Endometrial microvascular endothelial cells (primary cell): Measurements from ENCODE around the gene MESP2. TPM values are rescaled to one million over a fixed set of nuclear protein-coding genes. Genes with fewer than 3 reads are reported as not detected.

Experiments
- in situ Hi-C: cut with HindIII; loops from 2 replicates; pipeline ENCODE4 v1.10.0; 2017; ENCODE audit warnings: low sequenced_read_pairs, low pct_unique_long_range_greater_than_20kb; ENCODE audit errors: inconsistent ontology term
- total RNA-seq: library from RNA; depleted of rRNA; stranded (reverse); fragments of >200 nt; gene quantifications from one replicate; pipeline ENCODE4 v1.2.3, GENCODE V29; 2015; ENCODE audit errors: inconsistent ontology term

The MESP2 gene
- total RNA-seq, 1 donor from 2014 or later: not detected

GRCh38 chr15:89794627-89795241 lies 18.6 kb downstream of the MESP2 start:
- in situ Hi-C loops: no loop called here

- in situ Hi-C loops: no loop called here
Observed at GRCh38 chr15:89795996-89796395, 19.9 kb downstream of the MESP2 start.

- in situ Hi-C loops: no loop called here
Observed at GRCh38 chr15:89797678-89798201, 21.6 kb downstream of the MESP2 start.

- in situ Hi-C loops: no loop called here
Observed at GRCh38 chr15:89799011-89799911, 23.1 kb downstream of the MESP2 start.

GRCh38 chr15:89799918-89800498 lies 23.9 kb downstream of the MESP2 start:
- in situ Hi-C loops: no loop called here

- in situ Hi-C loops: no loop called here
Observed at GRCh38 chr15:89801471-89802195, 25.5 kb downstream of the MESP2 start.

GRCh38 chr15:89802231-89802928 lies 26.2 kb downstream of the MESP2 start:
- in situ Hi-C loops: no loop called here

- in situ Hi-C loops: no loop called here
Observed at GRCh38 chr15:89802986-89803824, 27.1 kb downstream of the MESP2 start.

GRCh38 chr15:89803941-89804800 lies 28.0 kb downstream of the MESP2 start:
- in situ Hi-C loops: no loop called here

GRCh38 chr15:89805241-89806209 lies 29.4 kb downstream of the MESP2 start:
- in situ Hi-C loops: no loop called here

- in situ Hi-C loops: no loop called here
Observed at GRCh38 chr15:89806210-89806558, 30.1 kb downstream of the MESP2 start.

- in situ Hi-C loops: no loop called here
Observed at GRCh38 chr15:89806559-89807550, 30.7 kb downstream of the MESP2 start.

- in situ Hi-C loops: no loop called here
Observed at GRCh38 chr15:89807689-89808088, 31.6 kb downstream of the MESP2 start.

- in situ Hi-C loops: no loop called here
Observed at GRCh38 chr15:89808160-89808870, 32.2 kb downstream of the MESP2 start.
